HepG2 (cell line): ENCODE data around the gene TSPAN15. TPM values are rescaled to one million over a fixed set of nuclear protein-coding genes. Genes with fewer than 3 reads are reported as not detected.

Experiments
- ARID2 ChIP-seq: sonication (generic); formaldehyde crosslinking; IDR thresholded peaks from 2 replicates; pipeline ENCODE4 v1.8.1; 2022; ENCODE audit warnings: mild to moderate bottlenecking, missing genetic modification reagents, borderline replicate concordance
- BRCA1 ChIP-seq: sonication (generic); formaldehyde crosslinking; IDR thresholded peaks from 2 replicates; pipeline ENCODE4 v1.4.0; 2020; ENCODE audit warnings: missing genetic modification reagents
- BRD4 ChIP-seq: sonication (generic); formaldehyde crosslinking; IDR thresholded peaks from 2 replicates; pipeline ENCODE4 v1.4.0; 2020; ENCODE audit warnings: missing genetic modification reagents
- DZIP1 ChIP-seq: sonication (generic); formaldehyde crosslinking; IDR thresholded peaks from 2 replicates; pipeline ENCODE4 v1.5.0; 2020; ENCODE audit warnings: mild to moderate bottlenecking, missing genetic modification reagents
- ELF3 ChIP-seq: IDR thresholded peaks from 2 replicates; pipeline ENCODE4 v1.6.1; 2016; ENCODE audit warnings: missing genetic modification reagents, missing compliant biosample characterization
- ETV5 ChIP-seq: IDR thresholded peaks from 2 replicates; pipeline ENCODE4 v1.6.1; 2018; ENCODE audit warnings: missing biosample characterization, missing genetic modification reagents, inconsistent platforms, borderline replicate concordance
- GTF2F1 ChIP-seq: fragments of 150-350 bp; IDR thresholded peaks from 2 replicates; pipeline ENCODE4 v1.6.1; 2014; ENCODE audit warnings: low read length
- HDAC1 ChIP-seq: sonication (generic); formaldehyde crosslinking; IDR thresholded peaks from 2 replicates; pipeline ENCODE4 v1.5.1; 2020; ENCODE audit warnings: mild to moderate bottlenecking, missing genetic modification reagents
- IKZF1 ChIP-seq: fragments of 450-650 bp; IDR thresholded peaks from 2 replicates; pipeline ENCODE4 v1.7.1; 2016
- IKZF4 ChIP-seq: sonication (generic); formaldehyde crosslinking; IDR thresholded peaks from 2 replicates; pipeline ENCODE4 v1.5.1; 2020; ENCODE audit warnings: borderline replicate concordance, mild to moderate bottlenecking, low read depth, missing genetic modification reagents; ENCODE audit errors: not compliant biosample characterization
- MED13 ChIP-seq: sonication (generic); formaldehyde crosslinking; IDR thresholded peaks from 2 replicates; pipeline ENCODE4 v1.5.0; 2020; ENCODE audit warnings: missing genetic modification reagents
- MNT ChIP-seq: fragments of 450-650 bp; IDR thresholded peaks from 2 replicates; pipeline ENCODE4 v1.6.1; 2016
- USF2 ChIP-seq, 2 experiments: sonication (generic) in 1 of 2; formaldehyde crosslinking in 1 of 2; IDR thresholded peaks; 2 replicates each; pipeline versions ENCODE4 v1.5.1 to v1.6.1; 2011 to 2020; ENCODE audit warnings: borderline replicate concordance in 1 of 2, low read depth in 1 of 2, low read length in 1 of 2, mild to moderate bottlenecking in 1 of 2, missing genetic modification reagents in 1 of 2, moderate library complexity in 1 of 2
- ZNF12 ChIP-seq: sonication (generic); formaldehyde crosslinking; IDR thresholded peaks from 2 replicates; pipeline ENCODE4 v1.5.0; 2020; ENCODE audit warnings: missing genetic modification reagents
- ZNF329 ChIP-seq: sonication (generic); formaldehyde crosslinking; IDR thresholded peaks from 2 replicates; pipeline ENCODE4 v1.9.0; 2021; ENCODE audit warnings: low read depth, mild to moderate bottlenecking, missing genetic modification reagents
- ZNF331 ChIP-seq: sonication (generic); formaldehyde crosslinking; IDR thresholded peaks from 2 replicates; pipeline ENCODE4 v1.4.0; 2020; ENCODE audit warnings: missing genetic modification reagents
- ZNF574 ChIP-seq: sonication (generic); formaldehyde crosslinking; IDR thresholded peaks from 2 replicates; pipeline ENCODE4 v1.4.0; 2020; ENCODE audit warnings: missing genetic modification reagents
- ZNF614 ChIP-seq: IDR thresholded peaks from 2 replicates; pipeline ENCODE4 v1.6.1; 2018; ENCODE audit warnings: missing biosample characterization, missing genetic modification reagents, inconsistent platforms, borderline replicate concordance
- ZNF746 ChIP-seq: sonication (generic); formaldehyde crosslinking; IDR thresholded peaks from 2 replicates; pipeline ENCODE4 v1.8.0; 2022; ENCODE audit warnings: mild to moderate bottlenecking, missing genetic modification reagents
- ZNF775 ChIP-seq: sonication (generic); formaldehyde crosslinking; IDR thresholded peaks from 2 replicates; pipeline ENCODE4 v1.4.0; 2020; ENCODE audit warnings: missing genetic modification reagents, mild to moderate bottlenecking, moderate library complexity, borderline replicate concordance
- polyA plus RNA-seq, 8 experiments: library from polyadenylated mRNA; depleted of rRNA in 3 of 8; stranded (reverse) in 7 of 8; unstranded in 1 of 8; fragments of >200 nt; fragmentation: Illumina TruSeq in 4 of 8; extraction: Trizol in 4 of 8; gene quantifications; 2 replicates each; pipeline versions ENCODE4 v1.2.1 to v1.2.3, GENCODE V29; 2011 to 2016; ENCODE audit warnings: low read depth in 4 of 8, missing spikeins in 1 of 8, mixed read lengths in 1 of 8; ENCODE audit not compliant: insufficient read depth in 1 of 8
- total RNA-seq, 5 experiments: library from RNA; depleted of rRNA; stranded (reverse); fragments of >200 nt; fragmentation: Illumina TruSeq; extraction: Trizol; gene quantifications; 2 replicates each; pipeline ENCODE4 v1.2.3, GENCODE V29; 2016; ENCODE audit warnings: low read depth in 1 of 5

Gene TSPAN15
- total and polyA plus RNA-seq, 2 of the 13 experiments (the other 11 are each of a cell fraction or from before 2014, with no cell fraction given), result 0.27 to 3.2 TPM

DNA sequence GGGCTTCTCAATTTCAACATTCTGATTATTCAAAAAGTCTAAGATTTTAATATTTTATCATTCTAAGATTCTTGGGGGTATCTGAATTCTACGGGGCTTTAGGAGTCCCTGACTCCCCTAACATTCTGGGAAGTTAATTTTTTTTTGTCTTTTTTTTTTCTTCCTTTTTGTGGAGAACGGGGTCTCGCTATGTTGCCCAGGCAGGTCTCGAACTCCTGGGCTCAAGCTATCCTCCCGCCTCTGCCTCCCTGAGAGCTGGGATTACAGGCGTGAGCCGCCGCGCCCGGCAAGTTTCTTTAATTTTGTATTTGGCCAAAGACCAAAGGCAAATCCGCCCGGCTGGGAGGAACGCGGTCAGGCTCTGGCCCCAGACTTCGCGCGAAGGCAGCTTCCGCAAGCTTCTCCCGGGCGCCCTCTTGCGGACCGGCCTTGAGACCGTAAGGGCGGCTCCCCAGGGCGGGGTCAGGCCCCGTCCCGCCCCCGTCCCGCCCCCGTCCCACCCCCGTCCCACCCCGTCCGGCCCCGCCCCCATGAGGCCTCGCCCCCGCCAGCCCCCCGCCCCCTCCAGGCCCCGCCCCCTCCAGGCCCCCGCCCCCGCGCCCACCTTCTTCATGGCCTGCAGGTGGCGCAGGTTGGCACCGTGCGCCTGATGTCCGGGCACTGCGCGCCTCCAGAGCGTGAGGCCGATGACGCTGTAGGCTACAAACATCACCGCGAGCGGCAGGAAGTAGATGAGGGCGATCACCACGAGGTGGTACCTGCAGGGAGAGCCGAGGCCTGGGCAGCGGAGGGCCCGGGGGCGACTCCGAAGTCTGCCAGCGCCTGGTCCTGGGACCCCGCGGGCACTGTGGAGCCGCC, 42.7 kb upstream of the TSPAN15 start (continued):
- TF ChIP-seq ZNF574 (CRISPR knock-in tag) (peak; percentile 49; the same call in 1 of the 2 replicates), ARID2 (CRISPR knock-in tag) (no peak), IKZF4 (no peak), USF2 (IDR thresholded peaks at IDR 0.05; ENCODE audit: low read depth, low read length) (no peak), USF2 (CRISPR knock-in tag; IDR thresholded peaks at IDR 0.05; ENCODE audit: borderline replicate concordance) (no peak), ELF3 (no peak), ZNF746 (CRISPR knock-in tag) (no peak), BRD4 (CRISPR knock-in tag) (no peak), ZNF329 (CRISPR knock-in tag) (no peak), ZNF12 (no peak), DZIP1 (no peak), MED13 (CRISPR knock-in tag) (no peak), IKZF1 (no peak), ETV5 (CRISPR knock-in tag) (peak; percentile 48; the same call in 1 of the 2 replicates), BRCA1 (CRISPR knock-in tag) (no peak), ZNF331 (CRISPR knock-in tag) (peak; percentile 24; the same call in 1 of the 2 replicates), ZNF614 (CRISPR knock-in tag) (peak; percentile 49; the same call in 1 of the 2 replicates), ZNF775 (CRISPR knock-in tag) (no peak), HDAC1 (CRISPR knock-in tag) (peak; percentile 27; the same call in 1 of the 2 replicates), GTF2F1 (no peak), MNT (no peak)
